Hematopoietic multipotent progenitor cell treated with erythropoietin and hydrocortisone succinate and interleukin-3 and kit ligand, for 4 days (in vitro differentiated cells): ENCODE results near the gene PTPRZ1.

ENCODE experiments used
- DNase-seq: peaks from one replicate; pipeline ENCODE4 v3.0.0-alpha.2; 2015

Gene PTPRZ1

GRCh38 chr7:121960678-121961077, 87.7 kb downstream of the PTPRZ1 start:
- no peak for DNase-seq

- DNase-seq = no peak
Measured at GRCh38 chr7:121961089-121961867, 88.3 kb downstream of the PTPRZ1 start.

GRCh38 chr7:121966276-121966934, 93.4 kb downstream of the PTPRZ1 start:
- no peak for DNase-seq

GRCh38 chr7:121966935-121967332, 94.0 kb downstream of the PTPRZ1 start:
- no peak for DNase-seq

DNA sequence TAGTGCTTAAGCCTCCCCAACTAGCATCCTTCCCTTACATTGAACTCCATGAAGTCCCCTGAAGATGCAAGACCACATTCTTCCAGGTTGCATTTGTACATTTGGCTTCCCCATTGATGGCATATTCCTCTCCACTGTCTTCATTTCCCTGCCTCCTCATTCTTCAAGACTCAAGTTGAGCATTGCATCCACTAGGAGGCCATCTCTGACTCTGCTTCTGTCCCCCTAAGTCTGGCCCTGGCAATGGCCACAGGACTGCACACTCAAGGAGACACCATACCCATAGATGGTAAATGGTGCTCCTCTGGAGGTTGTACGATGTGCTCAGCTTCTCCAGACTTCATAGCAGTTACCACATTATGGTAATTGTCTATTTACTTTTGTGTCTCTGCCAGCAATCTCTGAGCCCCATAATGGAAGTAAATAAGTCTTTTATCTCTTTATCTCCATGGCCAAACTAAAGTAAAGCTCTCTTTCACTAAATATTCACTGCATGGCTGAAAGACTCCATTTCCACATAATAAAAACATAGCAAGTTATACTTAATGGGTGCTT, 112.6 kb downstream of the PTPRZ1 start:
- no peak for DNase-seq

DNA sequence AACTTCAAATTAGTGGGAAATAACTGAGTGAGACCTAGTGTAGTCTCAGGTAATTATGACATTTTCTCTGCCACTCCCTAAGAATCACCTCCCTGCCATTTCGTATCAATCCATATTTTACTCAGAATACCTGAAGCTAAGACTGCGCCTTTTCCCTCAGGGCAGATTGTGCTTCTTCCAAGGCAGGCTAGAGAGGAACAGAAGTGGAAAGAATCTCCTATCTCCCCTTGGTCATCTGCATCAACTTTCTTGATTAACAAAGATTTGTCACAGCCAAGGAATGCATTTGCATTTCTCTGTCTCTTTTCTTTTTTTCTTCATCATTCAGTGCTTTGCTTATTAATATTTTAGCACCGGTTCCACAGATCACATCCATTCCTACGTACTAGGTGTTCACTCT, 119.1 kb downstream of the PTPRZ1 start:
- no peak for DNase-seq

GRCh38 chr7:121994625-121995410, 121.9 kb downstream of the PTPRZ1 start:
- peak; percentile 81 for DNase-seq

DNA sequence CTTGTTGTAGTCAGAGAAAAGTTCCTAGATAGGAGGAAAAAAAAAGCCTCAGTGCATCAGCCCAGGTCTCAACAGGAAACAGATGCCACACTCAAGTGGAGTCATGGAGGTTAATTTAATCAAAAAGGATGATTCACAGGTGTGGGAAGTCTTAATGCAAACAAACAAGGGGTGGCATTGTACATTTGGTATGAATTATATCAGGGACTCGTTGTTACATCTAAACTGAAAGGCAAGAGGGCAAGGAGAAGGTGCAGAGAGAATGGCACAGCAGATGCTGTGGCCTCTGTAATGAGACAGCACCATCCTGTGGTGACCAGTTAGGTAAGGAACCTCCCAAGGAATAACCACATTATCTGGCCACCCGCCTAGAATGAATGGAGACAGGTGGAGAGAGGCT, 133.7 kb downstream of the PTPRZ1 start:
- DNase-seq = no peak

- DNase-seq = no peak
Measured at GRCh38 chr7:122010116-122010515, 137.2 kb downstream of the PTPRZ1 start.

- peak; percentile 50 for DNase-seq
Measured at GRCh38 chr7:122013065-122013464, 140.1 kb downstream of the PTPRZ1 start.

GRCh38 chr7:122013630-122014029, 140.7 kb downstream of the PTPRZ1 start:
- no peak for DNase-seq

DNA sequence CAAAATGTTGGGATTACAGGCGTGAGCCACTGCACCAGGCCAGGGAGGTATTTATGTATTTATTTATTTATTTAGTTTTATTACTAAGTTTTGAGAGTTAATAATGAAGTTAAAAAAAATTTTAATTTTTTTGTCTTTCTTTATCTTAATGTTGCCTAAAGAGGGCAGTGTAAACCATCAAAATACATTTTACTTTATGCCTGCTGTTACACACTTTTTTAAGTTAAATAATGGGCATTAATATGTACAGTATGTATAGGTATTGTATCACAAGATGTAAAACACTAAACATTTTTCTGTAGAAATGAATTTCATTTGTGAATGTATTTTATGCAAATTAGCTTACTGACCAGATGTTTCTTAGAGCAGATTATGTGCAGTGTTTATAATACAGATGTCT, 141.7 kb downstream of the PTPRZ1 start:
- peak; percentile 8 for DNase-seq

DNA sequence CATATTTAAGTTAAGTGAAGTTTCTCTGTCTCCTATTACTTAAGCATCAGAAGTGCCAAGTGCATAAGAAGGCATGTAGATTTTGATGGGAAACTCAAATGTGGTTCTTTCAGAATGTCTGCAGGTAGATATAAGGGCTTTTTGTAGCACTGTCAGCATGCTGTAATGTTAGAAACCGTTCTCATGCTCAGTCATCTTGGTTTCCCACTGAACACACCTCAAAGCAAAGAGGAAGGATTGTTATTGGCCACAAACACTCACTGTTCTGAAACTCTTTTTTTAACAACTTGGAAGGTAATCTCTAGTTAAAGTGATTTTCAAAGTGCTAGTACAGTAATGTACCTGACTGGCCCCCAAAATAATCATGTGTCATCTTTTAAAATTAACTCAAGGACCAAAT, 145.1 kb downstream of the PTPRZ1 start:
- DNase-seq = no peak

GRCh38 chr7:122027058-122027457, 154.1 kb downstream of the PTPRZ1 start:
- no peak for DNase-seq

GRCh38 chr7:122033641-122034040, 160.7 kb downstream of the PTPRZ1 start:
- no peak for DNase-seq

- DNase-seq = no peak
Measured at GRCh38 chr7:122035876-122036275, 162.9 kb downstream of the PTPRZ1 start.

DNA sequence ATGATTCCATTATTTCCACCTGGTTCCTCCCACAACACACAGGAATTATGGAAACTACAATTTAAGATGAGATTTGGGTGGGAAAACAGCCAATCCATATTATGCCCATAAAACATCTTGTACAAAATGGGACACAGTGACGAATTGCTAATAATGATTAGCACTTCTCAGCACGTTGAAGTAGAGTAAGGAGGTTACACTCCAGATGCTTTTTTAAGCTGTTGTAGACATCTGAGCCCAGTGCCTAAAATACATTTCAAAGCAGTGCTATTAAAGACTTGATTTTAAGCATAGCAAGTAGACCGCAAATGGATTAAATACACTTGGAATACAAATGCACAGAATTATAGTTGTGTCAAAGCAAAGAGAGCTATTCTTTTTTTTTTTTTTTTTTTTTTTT, 165.2 kb downstream of the PTPRZ1 start:
- DNase-seq = no peak

- DNase-seq = no peak
Measured at GRCh38 chr7:122038904-122039303, 165.9 kb downstream of the PTPRZ1 start.

DNA sequence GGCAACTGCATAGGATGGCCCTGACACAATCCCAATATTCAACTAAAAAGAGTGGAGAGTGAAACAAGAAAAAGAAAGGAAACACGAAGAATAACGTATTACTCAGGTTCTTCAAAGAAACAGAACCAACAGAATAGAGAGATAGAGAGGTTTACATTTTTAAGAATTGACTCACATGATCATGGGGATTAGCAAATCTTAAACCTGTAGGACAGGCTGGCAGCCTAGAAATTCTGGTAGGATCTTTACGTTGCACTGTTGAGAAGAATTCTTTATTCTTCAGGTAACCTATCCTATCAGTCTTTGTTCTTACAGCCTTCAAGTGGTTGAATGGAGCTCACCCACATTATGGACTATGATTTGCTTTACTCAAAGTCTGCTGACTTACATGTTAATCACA, 167.2 kb downstream of the PTPRZ1 start:
- no peak for DNase-seq

DNA sequence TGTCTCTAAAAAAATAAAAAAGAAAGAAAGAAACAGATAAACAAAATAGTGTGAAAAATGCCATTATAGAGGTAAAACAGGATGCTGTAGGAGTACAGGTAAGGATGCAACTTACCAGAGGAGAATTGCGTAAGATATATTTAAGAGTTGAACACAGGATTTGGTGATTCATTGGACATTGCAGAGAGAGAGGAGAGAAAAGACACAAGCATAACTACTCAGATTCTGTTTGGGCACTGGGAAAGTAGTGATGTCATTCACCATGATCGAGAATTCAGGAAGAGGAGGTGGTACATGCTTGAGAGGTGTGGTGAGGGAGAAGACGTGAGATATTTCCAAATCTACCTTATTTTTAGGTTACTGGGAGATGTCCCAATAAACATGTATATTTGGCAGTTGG, 173.4 kb downstream of the PTPRZ1 start:
- no peak for DNase-seq

DNA sequence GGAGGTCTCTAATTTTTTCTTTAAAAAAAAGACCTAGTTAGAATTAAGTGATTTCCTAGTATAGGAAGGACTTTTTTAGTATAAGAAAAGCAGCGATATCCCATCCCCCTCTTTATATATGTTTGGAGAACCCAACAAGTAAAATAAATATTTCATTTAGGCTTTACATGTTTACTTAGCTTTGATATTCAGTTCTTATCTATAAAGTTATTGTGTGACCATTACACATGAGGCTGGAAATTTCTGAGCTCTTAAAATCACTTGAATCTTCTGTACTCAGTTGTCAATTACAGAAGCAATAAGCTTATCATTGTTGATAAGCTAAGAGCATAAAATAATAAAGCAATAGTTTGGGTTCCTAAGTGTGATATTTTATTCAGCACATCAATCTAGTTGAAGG, 181.4 kb downstream of the PTPRZ1 start:
- no peak for DNase-seq

DNA sequence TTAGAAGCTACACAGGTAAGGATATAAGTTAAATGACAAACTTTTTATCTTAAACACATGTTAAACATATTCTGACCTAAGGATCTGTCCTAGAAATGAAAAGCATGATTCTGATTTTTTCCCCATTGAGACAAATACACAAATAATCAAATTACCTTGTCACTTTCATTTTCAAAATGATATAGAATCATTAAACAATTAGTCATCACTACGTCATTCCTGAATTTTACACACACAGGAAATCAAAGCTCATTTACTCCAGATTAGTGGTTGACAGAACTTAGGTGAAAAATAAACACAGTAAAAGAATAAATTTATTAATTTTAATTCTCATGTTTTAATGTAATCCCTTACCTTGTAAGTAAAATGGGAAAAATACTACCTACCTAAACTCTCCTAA, 182.1 kb downstream of the PTPRZ1 start:
- no peak for DNase-seq

GRCh38 chr7:122056977-122057376, 184.0 kb downstream of the PTPRZ1 start:
- no peak for DNase-seq

DNA sequence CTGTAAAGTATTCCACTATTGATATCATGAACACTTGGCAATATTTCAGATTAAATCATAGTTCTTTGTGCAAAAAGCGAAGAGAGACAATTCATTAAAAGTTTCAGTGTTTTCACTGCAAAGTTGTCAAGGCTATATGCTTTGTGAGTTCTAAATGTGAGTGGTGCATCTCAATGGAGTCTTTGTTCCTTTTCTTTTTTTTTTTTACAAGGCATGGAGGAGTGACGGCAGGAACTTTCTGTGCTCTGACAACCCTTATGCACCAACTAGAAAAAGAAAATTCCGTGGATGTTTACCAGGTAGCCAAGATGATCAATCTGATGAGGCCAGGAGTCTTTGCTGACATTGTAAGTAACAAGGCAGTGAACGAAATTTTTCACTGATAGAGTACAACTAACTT, 186.6 kb downstream of the PTPRZ1 start:
- no peak for DNase-seq
